NCI-H446 (cell line): Measurements from ENCODE around the gene SENP8.

Experiments
- DNase-seq, 2 experiments: peaks; one replicate each; lab custom pipeline; 2025; lab: John Stamatoyannopoulos, UW

Gene SENP8

GRCh38 chr15:72175186-72176044, 57.2 kb downstream of the SENP8 start:
- no peak for DNase-seq

- DNase-seq = no peak
These were observed 58.0 kb downstream of the SENP8 start for GRCh38 chr15:72176159-72176558.

- no peak for DNase-seq
These were observed 58.5 kb downstream of the SENP8 start for GRCh38 chr15:72176743-72177142.

GRCh38 chr15:72178976-72179585, 60.9 kb downstream of the SENP8 start:
- DNase-seq = no peak

- DNase-seq = no peak
These were observed 61.9 kb downstream of the SENP8 start for GRCh38 chr15:72179950-72180581.

GRCh38 chr15:72180761-72181324, 62.6 kb downstream of the SENP8 start:
- no peak for DNase-seq

GRCh38 chr15:72182244-72182643, 64.0 kb downstream of the SENP8 start:
- no peak for DNase-seq

GRCh38 chr15:72182673-72183072, 64.5 kb downstream of the SENP8 start:
- no peak for DNase-seq

- no peak for DNase-seq
These were observed 65.6 kb downstream of the SENP8 start for GRCh38 chr15:72183781-72184164.

- no peak for DNase-seq
These were observed 66.1 kb downstream of the SENP8 start for GRCh38 chr15:72184165-72184811.

GRCh38 chr15:72189250-72189902, 71.2 kb downstream of the SENP8 start:
- DNase-seq = no peak

- DNase-seq = no peak
These were observed 74.2 kb downstream of the SENP8 start for GRCh38 chr15:72192416-72192815.
